HepG2 (cell line): Measurements from ENCODE around the gene TNPO3. TPM values are rescaled to one million over a fixed set of nuclear protein-coding genes. Genes with fewer than 3 reads are reported as not detected.
A peak's percentile ranks its signal among the peaks of the same experiment; 100 is the strongest.

Experiments used
- CEBPZ ChIP-seq: IDR thresholded peaks from 2 replicates; pipeline ENCODE4 v1.6.1; 2012; ENCODE audit warnings: low read length, improper control_type of control experiment
- EHMT2 ChIP-seq: fragments of 200-600 bp; sonication (generic); IDR thresholded peaks from 2 replicates; pipeline ENCODE4 v1.7.0; 2017; ENCODE audit warnings: antibody characterized with exemption, low read depth, low read length, borderline replicate concordance
- GPN1 ChIP-seq: sonication (generic); formaldehyde crosslinking; IDR thresholded peaks from 2 replicates; pipeline ENCODE4 v1.5.1; 2020; ENCODE audit warnings: missing genetic modification reagents, borderline replicate concordance
- IRF2 ChIP-seq: IDR thresholded peaks from 2 replicates; pipeline ENCODE4 v1.6.1; 2018; ENCODE audit warnings: missing genetic modification reagents, missing compliant biosample characterization
- KAT8 ChIP-seq: IDR thresholded peaks from 2 replicates; pipeline ENCODE4 v1.6.1; 2016; ENCODE audit warnings: missing genetic modification reagents, missing compliant biosample characterization
- PITX1 ChIP-seq: sonication (generic); formaldehyde crosslinking; IDR thresholded peaks from 2 replicates; pipeline ENCODE4 v1.5.1; 2020; ENCODE audit warnings: mild to moderate bottlenecking, missing genetic modification reagents
- RBAK ChIP-seq: sonication (generic); formaldehyde crosslinking; IDR thresholded peaks from 2 replicates; pipeline ENCODE4 v1.5.1; 2020; ENCODE audit warnings: mild to moderate bottlenecking, missing genetic modification reagents
- REST ChIP-seq, 2 experiments: IDR thresholded peaks; 2 replicates each; pipeline ENCODE4 v1.6.1; 2011 to 2012; ENCODE audit warnings: low read length in 2 of 2, borderline replicate concordance in 1 of 2, low read depth in 1 of 2, mild to moderate bottlenecking in 1 of 2, moderate library complexity in 1 of 2
- SOX13 ChIP-seq, 3 experiments: fragments of 450-650 bp in 1 of 3; sonication (generic) in 1 of 3; formaldehyde crosslinking in 1 of 3; IDR thresholded peaks in 2 of 3; conservative IDR thresholded peaks in 1 of 3; 2 replicates each; pipeline versions ENCODE4 v1.5.0 to v1.6.1; 2016 to 2020; ENCODE audit warnings: antibody characterized with exemption in 1 of 3, mild to moderate bottlenecking in 1 of 3, missing compliant biosample characterization in 1 of 3, missing genetic modification reagents in 1 of 3, moderate library complexity in 1 of 3
- SP1 ChIP-seq, 2 experiments: fragments of 450-650 bp in 1 of 2; sonication (generic) in 1 of 2; formaldehyde crosslinking in 1 of 2; IDR thresholded peaks; 2 replicates each; pipeline versions ENCODE4 v1.4.0 to v1.6.1; 2016 to 2020; ENCODE audit warnings: missing genetic modification reagents in 1 of 2
- THAP7 ChIP-seq: sonication (generic); formaldehyde crosslinking; IDR thresholded peaks from 2 replicates; pipeline ENCODE4 v1.8.1; 2023; ENCODE audit warnings: mild to moderate bottlenecking, missing genetic modification reagents
- YY1 ChIP-seq: IDR thresholded peaks from 2 replicates; pipeline ENCODE4 v1.6.1; 2011; ENCODE audit warnings: low read length, low read depth, moderate library complexity, mild to moderate bottlenecking; ENCODE audit not compliant: insufficient read depth, insufficient replicate concordance
- ZBTB7A ChIP-seq: sonication (generic); formaldehyde crosslinking; IDR thresholded peaks from 2 replicates; pipeline ENCODE4 v1.8.0; 2022; ENCODE audit warnings: mild to moderate bottlenecking, missing genetic modification reagents
- ZC3H4 ChIP-seq: sonication (generic); formaldehyde crosslinking; IDR thresholded peaks from 2 replicates; pipeline ENCODE4 v1.4.0; 2020; ENCODE audit warnings: missing genetic modification reagents, borderline replicate concordance
- ZFX ChIP-seq: sonication (generic); formaldehyde crosslinking; IDR thresholded peaks from 2 replicates; pipeline ENCODE4 v1.4.0; 2020; ENCODE audit warnings: mild to moderate bottlenecking, low read depth, missing genetic modification reagents, moderate library complexity
- ZFYVE20 ChIP-seq: sonication (generic); formaldehyde crosslinking; IDR thresholded peaks from 2 replicates; pipeline ENCODE4 v1.8.0; 2023; ENCODE audit warnings: low read depth, mild to moderate bottlenecking, moderate library complexity, missing genetic modification reagents, borderline replicate concordance
- ZMYM4 ChIP-seq: sonication (generic); formaldehyde crosslinking; IDR thresholded peaks from 2 replicates; pipeline ENCODE4 v1.8.1; 2023; ENCODE audit warnings: mild to moderate bottlenecking, missing genetic modification reagents
- ZNF24 ChIP-seq: fragments of 450-650 bp; IDR thresholded peaks from 2 replicates; pipeline ENCODE4 v1.6.1; 2017; ENCODE audit warnings: antibody characterized with exemption, mild to moderate bottlenecking
- ZNF430 ChIP-seq: sonication (generic); formaldehyde crosslinking; IDR thresholded peaks from 2 replicates; pipeline ENCODE4 v1.9.0; 2021; ENCODE audit warnings: mild to moderate bottlenecking, missing genetic modification reagents
- ZNF432 ChIP-seq: sonication (generic); formaldehyde crosslinking; IDR thresholded peaks from 2 replicates; pipeline ENCODE4 v1.5.0; 2020; ENCODE audit warnings: missing genetic modification reagents, mild to moderate bottlenecking, borderline replicate concordance
- ZNF460 ChIP-seq: sonication (generic); formaldehyde crosslinking; IDR thresholded peaks from 2 replicates; pipeline ENCODE4 v1.5.1; 2020; ENCODE audit warnings: missing genetic modification reagents, mild to moderate bottlenecking, borderline replicate concordance
- ZNF558 ChIP-seq: sonication (generic); formaldehyde crosslinking; IDR thresholded peaks from 2 replicates; pipeline ENCODE4 v1.9.0; 2022; ENCODE audit warnings: mild to moderate bottlenecking, missing genetic modification reagents, borderline replicate concordance
- polyA plus RNA-seq, 8 experiments: library from polyadenylated mRNA; depleted of rRNA in 3 of 8; stranded (reverse) in 7 of 8; unstranded in 1 of 8; fragments of >200 nt; fragmentation: Illumina TruSeq in 4 of 8; extraction: Trizol in 4 of 8; gene quantifications; 2 replicates each; pipeline versions ENCODE4 v1.2.1 to v1.2.3, GENCODE V29; 2011 to 2016; ENCODE audit warnings: low read depth in 4 of 8, missing spikeins in 1 of 8, mixed read lengths in 1 of 8; ENCODE audit not compliant: insufficient read depth in 1 of 8
- total RNA-seq, 5 experiments: library from RNA; depleted of rRNA; stranded (reverse); fragments of >200 nt; fragmentation: Illumina TruSeq; extraction: Trizol; gene quantifications; 2 replicates each; pipeline ENCODE4 v1.2.3, GENCODE V29; 2016; ENCODE audit warnings: low read depth in 1 of 5

Gene TNPO3
- total and polyA plus RNA-seq, 2 of the 13 experiments (the other 11 are each of a cell fraction or from before 2014, with no cell fraction given), result 23.8 to 44.6 TPM

- TF ChIP-seq REST (IDR thresholded peaks at IDR 0.05; ENCODE audit: borderline replicate concordance in 1 of 2, low read depth in 1 of 2, low read length in 2 of 2), result no peak
- no peak for TF ChIP-seq ZNF460 (CRISPR knock-in tag)
- no peak for TF ChIP-seq PITX1 (CRISPR knock-in tag)
- no peak for TF ChIP-seq ZNF24
- TF ChIP-seq CEBPZ, result no peak
- TF ChIP-seq GPN1 (CRISPR knock-in tag), result no peak
- TF ChIP-seq ZMYM4, result no peak
- no peak for TF ChIP-seq ZC3H4 (CRISPR knock-in tag)
- no peak for TF ChIP-seq EHMT2
- TF ChIP-seq THAP7, result no peak
- 0 out of 2 replicates have a peak, but pooled peaks have one; percentile 13 for TF ChIP-seq ZFX
- TF ChIP-seq ZNF430 (CRISPR knock-in tag), result 0 out of 2 replicates have a peak, but pooled peaks have one; percentile 2
- no peak for TF ChIP-seq SP1 (IDR thresholded peaks at IDR 0.05)
- TF ChIP-seq SP1 (CRISPR knock-in tag; IDR thresholded peaks at IDR 0.05), result no peak
- TF ChIP-seq ZNF432, result no peak
- TF ChIP-seq KAT8, result no peak; the same call in 1 of the 2 replicates
- no peak for TF ChIP-seq IRF2
- TF ChIP-seq ZNF558 (CRISPR knock-in tag), result no peak
- TF ChIP-seq SOX13 (IDR thresholded peaks at IDR 0.05), result no peak
- no peak for TF ChIP-seq SOX13 (CRISPR knock-in tag; conservative IDR thresholded peaks at IDR 0.05 in 1 of 2, IDR thresholded peaks at IDR 0.05 in 1 of 2)
- peak; percentile 8 for TF ChIP-seq YY1
- no peak for TF ChIP-seq ZBTB7A (CRISPR knock-in tag)
- TF ChIP-seq RBAK, result no peak
- no peak for TF ChIP-seq ZFYVE20 (CRISPR knock-in tag)
Measured at GRCh38 chr7:129100827-129101166, 45.9 kb upstream of the TNPO3 start (continued).
